Retina (tissue), 1 donor: ENCODE results near the gene B9D1.

Experiments used
- DNase-seq: peaks from one replicate; pipeline ENCODE4 v3.0.0-alpha.2; 2016

B9D1 gene

GRCh38 chr17:19388791-19389785 is 26.6 kb upstream of the B9D1 start:
- DNase-seq: no peak

- peak; percentile 25 for DNase-seq
Observed at GRCh38 chr17:19387921-19388521, 25.5 kb upstream of the B9D1 start.

DNA sequence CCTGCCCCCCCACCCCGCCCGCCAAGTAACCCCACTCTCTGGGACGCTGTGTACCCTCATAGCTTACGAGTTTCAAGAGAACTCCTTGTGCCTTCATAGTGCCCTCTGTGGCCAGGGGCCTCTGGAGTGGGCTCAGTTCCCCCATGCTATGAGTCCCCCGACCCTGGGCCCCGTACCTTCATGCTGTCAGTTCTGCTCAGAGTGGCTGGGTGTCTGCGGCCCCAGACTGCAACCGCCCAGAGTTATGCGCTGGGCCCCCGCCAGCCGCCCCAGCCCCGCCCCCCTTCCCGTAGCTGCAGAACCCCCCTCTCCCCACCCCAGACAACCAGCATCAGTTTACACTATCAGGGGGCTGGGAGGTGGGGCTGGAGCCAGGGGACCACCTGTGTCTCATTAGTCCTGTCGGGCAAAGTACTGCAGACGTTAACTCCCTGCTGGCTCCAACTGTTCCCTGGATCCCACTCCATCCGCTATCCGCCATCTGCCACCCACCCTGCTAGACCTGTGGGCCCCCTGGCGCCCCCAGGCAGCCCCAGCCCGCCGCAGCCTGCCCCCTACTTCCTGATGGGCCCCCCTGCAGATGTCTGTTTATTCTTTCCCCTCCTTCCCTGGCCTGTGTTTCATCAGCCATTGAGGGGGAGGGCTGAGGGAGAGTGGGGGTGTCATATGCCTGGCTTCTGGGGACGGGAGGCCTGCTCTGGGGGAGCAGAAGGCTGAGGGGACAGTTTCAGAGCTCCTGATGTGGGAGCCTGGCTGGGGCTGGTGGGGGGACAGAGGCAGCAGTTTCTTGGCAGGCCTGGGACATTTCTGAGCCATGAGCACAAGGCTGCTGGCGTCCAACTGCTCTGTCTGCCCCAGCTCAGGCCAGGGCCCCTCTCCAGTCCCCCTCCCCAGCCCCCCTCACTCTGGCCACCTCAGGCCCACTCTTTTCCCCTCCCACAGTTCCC is 24.7 kb upstream of the B9D1 start, which contains the start of gene MFAP4:
Gene MFAP4, minus strand, starts transcription at position 217 of the 947 bp plus-strand sequence. Its CDS starts 35 bp downstream, at position 182.
- peak; percentile 65 for DNase-seq

DNA sequence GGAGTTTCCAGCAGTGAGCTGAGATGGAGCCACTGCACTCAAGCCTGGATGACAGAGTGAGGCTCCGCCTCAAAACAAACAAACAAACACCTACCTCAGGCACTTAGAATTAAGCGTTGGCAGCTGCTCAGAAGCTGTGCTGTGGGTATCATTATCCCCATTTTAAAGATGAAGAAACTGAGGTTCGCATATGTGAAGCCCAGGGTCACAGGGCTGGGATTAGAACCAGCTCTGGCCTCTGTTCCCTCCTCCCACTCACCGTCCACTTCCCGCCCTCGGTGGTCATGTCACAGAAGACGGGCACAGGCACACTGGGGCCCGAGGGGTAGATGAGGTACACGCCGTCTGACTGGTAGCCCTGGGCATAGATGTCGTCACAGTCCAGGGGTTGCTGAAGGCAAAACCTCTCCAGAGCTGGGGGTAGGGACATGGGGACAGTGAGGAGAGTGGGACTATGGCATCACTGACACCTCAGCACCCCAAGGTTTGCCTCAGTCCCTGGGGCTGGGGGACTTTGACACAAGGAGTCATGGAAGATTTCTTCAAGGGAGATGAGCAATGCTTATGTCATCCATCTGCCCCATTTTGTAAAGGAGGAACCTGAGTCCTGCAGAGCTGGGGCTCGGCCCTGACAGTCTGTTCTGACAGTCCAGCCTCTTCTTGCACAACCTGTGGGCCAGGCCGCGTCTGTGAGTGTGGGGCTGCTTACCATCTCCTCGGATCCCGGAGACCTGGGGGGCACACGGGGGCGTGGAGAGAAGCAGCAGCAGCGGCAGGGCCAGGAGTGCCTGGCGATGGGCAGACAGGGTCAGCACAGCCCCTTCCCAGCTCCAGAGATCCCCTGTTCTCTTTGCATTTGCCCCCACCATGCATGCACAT is 23.8 kb upstream of the B9D1 start:
- DNase-seq: peak; percentile 47

DNA sequence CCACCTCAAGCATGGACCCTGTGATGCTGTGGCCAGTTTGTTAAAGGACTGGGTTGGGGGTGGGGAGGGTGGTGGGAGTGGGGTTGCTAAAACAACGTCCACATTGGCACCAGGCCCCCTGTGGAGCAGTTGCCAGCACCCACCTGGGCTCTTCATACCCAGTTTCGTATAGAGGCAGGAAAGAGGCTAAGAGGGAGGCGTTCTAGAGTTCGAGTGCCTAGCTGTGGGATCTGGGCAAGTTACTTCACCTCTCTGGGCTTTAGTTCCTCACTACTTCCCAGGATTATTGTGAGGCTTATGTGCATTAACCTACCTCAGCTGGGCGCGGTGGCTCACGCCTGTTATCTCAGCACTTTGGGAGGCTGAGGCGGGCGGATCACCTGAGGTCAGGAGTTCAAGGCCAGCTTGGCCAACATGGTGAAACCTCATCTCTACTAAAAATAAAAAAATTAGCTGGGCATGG is 23.0 kb upstream of the B9D1 start:
- DNase-seq: no peak

- DNase-seq: no peak
Observed at GRCh38 chr17:19384723-19385391, 22.3 kb upstream of the B9D1 start.

- no peak for DNase-seq
Observed at GRCh38 chr17:19383681-19384470, 21.4 kb upstream of the B9D1 start.

- no peak for DNase-seq
Observed at GRCh38 chr17:19382531-19383444, 20.3 kb upstream of the B9D1 start.

- no peak for DNase-seq
Observed at GRCh38 chr17:19381741-19382444, 19.4 kb upstream of the B9D1 start.

- DNase-seq: no peak
Observed at GRCh38 chr17:19381361-19381740, 18.8 kb upstream of the B9D1 start.

DNA sequence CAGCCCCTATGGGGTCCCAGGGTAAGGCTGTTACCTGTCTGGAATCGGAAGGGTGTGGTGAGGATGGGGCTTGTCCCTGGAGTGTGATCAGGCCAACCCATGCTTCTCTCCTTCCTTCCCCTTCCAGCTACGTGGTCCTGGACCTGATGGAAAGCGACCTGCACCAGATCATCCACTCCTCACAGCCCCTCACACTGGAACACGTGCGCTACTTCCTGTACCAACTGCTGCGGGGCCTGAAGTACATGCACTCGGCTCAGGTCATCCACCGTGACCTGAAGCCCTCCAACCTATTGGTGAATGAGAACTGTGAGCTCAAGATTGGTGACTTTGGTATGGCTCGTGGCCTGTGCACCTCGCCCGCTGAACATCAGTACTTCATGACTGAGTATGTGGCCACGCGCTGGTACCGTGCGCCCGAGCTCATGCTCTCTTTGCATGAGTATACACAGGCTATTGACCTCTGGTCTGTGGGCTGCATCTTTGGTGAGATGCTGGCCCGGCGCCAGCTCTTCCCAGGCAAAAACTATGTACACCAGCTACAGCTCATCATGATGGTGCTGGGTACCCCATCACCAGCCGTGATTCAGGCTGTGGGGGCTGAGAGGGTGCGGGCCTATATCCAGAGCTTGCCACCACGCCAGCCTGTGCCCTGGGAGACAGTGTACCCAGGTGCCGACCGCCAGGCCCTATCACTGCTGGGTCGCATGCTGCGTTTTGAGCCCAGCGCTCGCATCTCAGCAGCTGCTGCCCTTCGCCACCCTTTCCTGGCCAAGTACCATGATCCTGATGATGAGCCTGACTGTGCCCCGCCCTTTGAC is 18.2 kb upstream of the B9D1 start:
- DNase-seq: no peak

DNA sequence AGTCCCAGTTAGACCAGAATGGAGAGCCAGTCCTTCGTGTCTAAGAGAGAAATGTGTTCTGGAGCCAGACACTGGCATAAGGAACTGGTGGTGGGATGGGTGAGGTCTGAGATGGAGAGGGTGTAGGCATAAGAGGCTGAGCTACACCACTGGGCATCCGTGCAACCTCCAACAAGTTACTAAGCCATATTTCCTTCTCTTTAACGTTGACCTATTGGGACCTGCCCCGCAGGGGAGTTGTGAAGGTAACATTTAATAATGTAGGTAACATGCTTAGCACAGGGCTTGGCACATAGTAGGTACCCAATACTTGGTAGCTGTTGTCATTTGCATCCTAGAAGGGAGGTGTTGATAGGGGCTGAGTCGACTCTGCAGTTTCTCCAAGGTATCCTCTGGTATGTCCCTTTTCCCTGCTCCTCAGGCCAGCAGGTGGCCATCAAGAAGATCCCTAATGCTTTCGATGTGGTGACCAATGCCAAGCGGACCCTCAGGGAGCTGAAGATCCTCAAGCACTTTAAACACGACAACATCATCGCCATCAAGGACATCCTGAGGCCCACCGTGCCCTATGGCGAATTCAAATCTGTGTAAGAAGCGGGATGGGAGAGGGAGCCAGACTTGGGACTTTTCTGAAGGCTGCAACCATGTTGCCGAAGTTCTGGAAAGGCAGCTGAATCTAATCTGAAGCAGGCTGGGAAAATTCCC is 17.0 kb upstream of the B9D1 start:
- no peak for DNase-seq

- no peak for DNase-seq
Observed at GRCh38 chr17:19378416-19379360, 16.2 kb upstream of the B9D1 start, which contains the start of gene MAPK7. Gene MAPK7 (plus strand): TSS chr17:19378498. CDS start chr17:19378901, 403 bp downstream.

DNA sequence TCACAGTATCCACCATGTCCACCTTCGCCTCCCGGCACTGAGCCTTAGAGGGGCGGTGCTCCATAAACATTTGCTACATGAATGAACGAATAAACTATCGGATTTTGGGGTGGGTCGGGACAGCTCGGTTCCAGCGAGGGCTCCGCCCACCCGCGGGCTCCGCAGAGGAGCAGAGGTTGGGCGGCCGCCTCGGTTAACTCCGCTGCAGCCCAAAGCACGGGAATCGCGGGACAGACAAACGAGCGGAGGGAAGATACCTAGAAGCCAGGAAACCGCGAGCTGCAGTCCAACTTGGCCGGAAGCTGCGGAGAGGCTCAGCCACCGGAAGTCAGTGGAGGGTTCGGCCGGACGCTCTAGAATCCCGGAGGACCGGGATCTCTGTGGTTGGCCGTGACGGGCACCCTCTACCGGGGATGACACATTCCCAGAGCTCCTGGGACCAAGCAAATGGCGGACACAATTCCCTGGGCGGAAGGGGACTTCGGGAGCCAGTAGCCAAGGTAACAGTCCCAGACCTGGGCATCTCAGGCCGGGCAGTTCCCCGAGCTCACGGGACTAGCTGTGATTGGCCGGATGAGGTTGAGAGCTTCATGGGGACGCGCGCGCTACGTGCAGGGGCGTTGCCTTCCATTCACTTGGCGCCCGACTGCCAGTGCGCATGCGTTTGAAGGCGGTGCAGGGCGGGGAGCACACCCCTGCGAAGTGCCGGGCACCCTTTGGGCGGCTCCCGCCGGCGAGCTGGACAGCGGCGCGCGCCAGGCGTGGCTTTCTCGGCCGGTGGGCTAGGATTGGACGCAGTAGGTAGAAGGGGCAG is 15.3 kb upstream of the B9D1 start:
- peak; percentile 100 for DNase-seq

- DNase-seq: no peak
Observed at GRCh38 chr17:19376811-19377210, 14.3 kb upstream of the B9D1 start.
